Measurements from ENCODE around the gene USP11. TPM values are rescaled to one million over a fixed set of nuclear protein-coding genes. Genes with fewer than 3 reads are reported as not detected.
A peak's percentile ranks its signal among the peaks of the same experiment; 100 is the strongest.

The USP11 gene
- total RNA-seq, 1 experiment from 2014 or later: 153 TPM

GRCh38 chrX:47216393-47216925, 16.4 kb upstream of the USP11 start:
- Histone ChIP-seq H2BK12ac (ENCODE audit: insufficient read length, low read depth, low read length) (no peak overlapping the region), H2BK120ac (ENCODE audit: low read depth, low read length, poor library complexity, severe bottlenecking) (no peak overlapping the region), H3K14ac (ENCODE audit: insufficient read depth, low read length) (no peak overlapping the region), H2BK20ac (ENCODE audit: low read depth, low read length, poor library complexity, severe bottlenecking) (no peak overlapping the region), H3K79me1 (ENCODE audit: insufficient read depth, low read depth, low read length, poor library complexity, severe bottlenecking) (no peaks in the 10 kb centered on the region), H2AK5ac (ENCODE audit: insufficient read length, low read length) (no peak overlapping the region), H3K18ac (ENCODE audit: insufficient read length, low read depth, low read length) (no peak overlapping the region), H3K4me1 (ENCODE audit: insufficient read depth, low read length) (peaks cover 6% of the 10 kb centered on the region; the same call in 1 of the 2 replicates), H2AFZ (ENCODE audit: low read length) (no peak overlapping the region), H2BK15ac (ENCODE audit: low read depth, low read length) (no peak overlapping the region), H3K23me2 (ENCODE audit: insufficient read length, low read depth, low read length, poor library complexity, severe bottlenecking) (peaks cover 14% of the 10 kb centered on the region), H3K9me3 (ENCODE audit: control insufficient read depth, low read depth, low read length) (no peaks in the 10 kb centered on the region), H3K4me2 (ENCODE audit: insufficient read depth, insufficient read length, low read length) (peak overlapping the region; percentile 79), H4K91ac (ENCODE audit: insufficient read length, low read depth, low read length) (no peak overlapping the region), H3K4ac (ENCODE audit: low read depth, low read length) (no peak overlapping the region), H3T11ph (ENCODE audit: low read length) (no peak overlapping the region), H3K27me3 (ENCODE audit: insufficient read depth, low read length) (no peaks in the 10 kb centered on the region), H3K56ac (ENCODE audit: insufficient read length, low read depth, low read length) (no peak overlapping the region), H3K23ac (ENCODE audit: insufficient read length, low read depth, low read length) (no peak overlapping the region), H4K8ac (replicated peaks; ENCODE audit: insufficient read length, low read depth, low read length) (no peak overlapping the region), H4K5ac (ENCODE audit: insufficient read length, low read depth, low read length) (no peak overlapping the region), H4K20me1 (ENCODE audit: control insufficient read depth, insufficient read depth, insufficient read length) (no peaks in the 10 kb centered on the region), H3K9ac (ENCODE audit: extremely low read depth, insufficient read length, low read length) (no peak overlapping the region), H3K27ac (ENCODE audit: insufficient read length, low read depth, low read length) (peak overlapping the region; percentile 69), H2BK5ac (ENCODE audit: insufficient read length, low read length) (no peak overlapping the region), H3K79me2 (ENCODE audit: insufficient read depth, low read length) (peaks cover 23% of the 10 kb centered on the region; the same call in 1 of the 2 replicates)
- WGBS (ENCODE audit: extremely low coverage, insufficient read length, low lambda C conversion rate): no CpG with 5 or more reads among the region's 8 CpGs
- H3K4me1 Mint-ChIP-seq: peaks cover 36 to 38% of the 10 kb centered on the region in 2 experiments
- no peaks in the 10 kb centered on the region; the same call in 1 of the 2 replicates for H3K27me3 Mint-ChIP-seq (ENCODE audit: low read depth)
- H3K4me3 Mint-ChIP-seq: peak overlapping the region in 1 of 2 experiments; percentile 0; a peak in 2 of 5 replicates
- H3K36me3 Mint-ChIP-seq (ENCODE audit: insufficient read depth in 1 of 3, low read depth in 3 of 3): peaks cover 55 to 67% (median 66%) of the 10 kb centered on the region in 3 experiments
- TF ChIP-seq CTCF (conservative IDR thresholded peaks at IDR 0.05): no peak
- DNase-seq: no peak
- H3K27ac Mint-ChIP-seq: peak overlapping the region in 2 of 3 experiments; percentile 95 to 96; a peak in 5 of 7 replicates
- H3K9me3 Mint-ChIP-seq: peaks cover 0 to 2% of the 10 kb centered on the region in 2 experiments; a peak in 2 of 5 replicates
